Loucy (cell line): ENCODE data around the gene STK40.

Source experiments
- H2AFZ ChIP-seq: fragments of 200-600 bp; sonication (generic); 2 replicates; pipeline ENCODE4 v1.6.0; 2016; ENCODE audit warnings: antibody characterized with exemption, mild to moderate bottlenecking, low read length, moderate library complexity
- H3F3A ChIP-seq: fragments of 200-600 bp; 2 replicates; pipeline ENCODE4 v1.6.0; 2016; ENCODE audit warnings: antibody characterized with exemption, low read depth, mild to moderate bottlenecking
- H3K27me3 ChIP-seq: fragments of 200-600 bp; sonication (generic); 2 replicates; pipeline ENCODE4 v1.6.1; 2014; ENCODE audit warnings: low read length, mild to moderate bottlenecking; ENCODE audit not compliant: insufficient read depth, poor library complexity, severe bottlenecking
- H3K36me3 ChIP-seq: fragments of 200-600 bp; sonication (generic); 2 replicates; pipeline ENCODE4 v1.6.1; 2016; ENCODE audit warnings: low read length; ENCODE audit not compliant: insufficient read depth
- H3K4me1 ChIP-seq: fragments of 200-600 bp; sonication (generic); 2 replicates; pipeline ENCODE4 v1.5.1; 2014; ENCODE audit warnings: low read length, mild to moderate bottlenecking; ENCODE audit not compliant: insufficient read depth, poor library complexity, severe bottlenecking
- H3K4me2 ChIP-seq: fragments of 200-600 bp; sonication (generic); 2 replicates; pipeline ENCODE4 v1.6.0; 2014; ENCODE audit warnings: antibody characterized with exemption, low read length, low read depth, mild to moderate bottlenecking; ENCODE audit not compliant: poor library complexity, severe bottlenecking
- H3K4me3 ChIP-seq: fragments of 200-600 bp; sonication (generic); 2 replicates; pipeline ENCODE4 v1.5.1; 2014; ENCODE audit warnings: low read length, mild to moderate bottlenecking, mixed read lengths; ENCODE audit not compliant: poor library complexity, severe bottlenecking
- H3K79me2 ChIP-seq: fragments of 200-600 bp; sonication (generic); 2 replicates; pipeline ENCODE4 v1.6.1; 2014; ENCODE audit warnings: low read length; ENCODE audit not compliant: insufficient read depth
- H3K9ac ChIP-seq: fragments of 200-600 bp; sonication (generic); 2 replicates; pipeline ENCODE4 v1.6.0; 2014; ENCODE audit warnings: mild to moderate bottlenecking, low read depth, low read length, moderate library complexity; ENCODE audit not compliant: poor library complexity, severe bottlenecking
- H3K9me2 ChIP-seq: fragments of 200-600 bp; sonication (generic); replicated peaks from 2 replicates; pipeline ENCODE4 v1.6.1; 2016; ENCODE audit warnings: low read depth, low read length, mixed read lengths
- H3K9me3 ChIP-seq: fragments of 200-600 bp; sonication (generic); 2 replicates; pipeline ENCODE4 v1.6.1; 2014; ENCODE audit warnings: mild to moderate bottlenecking, antibody characterized with exemption, low read length, low read depth; ENCODE audit not compliant: insufficient read depth
- H4K20me1 ChIP-seq: fragments of 200-600 bp; sonication (generic); 2 replicates; pipeline ENCODE4 v1.6.0; 2014; ENCODE audit warnings: antibody characterized with exemption, low read length, mild to moderate bottlenecking; ENCODE audit not compliant: insufficient read depth, poor library complexity, severe bottlenecking
- CTCF ChIP-seq: fragments of 200-600 bp; sonication (generic); conservative IDR thresholded peaks from 2 replicates; pipeline ENCODE4 v1.5.1; 2014; ENCODE audit warnings: mild to moderate bottlenecking, antibody characterized with exemption, low read length
- EZH2phosphoT487 ChIP-seq: fragments of 200-600 bp; IDR thresholded peaks from 2 replicates; pipeline ENCODE4 v1.6.1; 2018; ENCODE audit warnings: antibody characterized with exemption, mild to moderate bottlenecking, moderate library complexity, borderline replicate concordance

The STK40 gene

DNA sequence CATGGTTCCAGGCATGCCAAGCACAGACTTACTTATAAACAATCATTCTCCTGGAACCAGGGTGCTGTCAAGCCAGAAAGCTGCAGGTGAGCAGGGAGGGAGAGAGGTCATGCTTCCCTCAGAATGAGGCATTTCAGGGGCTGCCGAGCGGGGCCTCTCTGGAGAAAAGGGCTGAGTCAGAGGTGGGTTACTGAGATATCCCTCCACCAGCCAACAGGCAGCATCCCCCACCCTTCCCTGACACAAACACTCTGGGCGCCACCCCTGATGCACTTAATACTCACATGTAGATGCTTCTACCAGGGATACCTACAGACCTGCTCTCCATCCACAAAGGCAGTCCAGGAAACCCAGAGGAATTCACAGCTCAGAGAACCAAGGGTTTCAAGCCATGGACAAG, 13.1 kb downstream of the STK40 start:
- no peak overlapping the region for H2AFZ ChIP-seq
- TF ChIP-seq EZH2phosphoT487 (no peak), CTCF (no peak)
- no peaks in the 10 kb centered on the region for H3K9me2 ChIP-seq
- H3K9ac ChIP-seq: peak overlapping the region; percentile 83
- no peak overlapping the region for H3K4me3 ChIP-seq
- H3K9me3 ChIP-seq: no peaks in the 10 kb centered on the region
- peaks cover 43% of the 10 kb centered on the region for H3K4me1 ChIP-seq
- H3K27me3 ChIP-seq: no peaks in the 10 kb centered on the region
- peak overlapping the region; percentile 96 for H3K4me2 ChIP-seq
- peaks cover 67% of the 10 kb centered on the region for H3K79me2 ChIP-seq
- H4K20me1 ChIP-seq: no peaks in the 10 kb centered on the region
- no peaks in the 10 kb centered on the region for H3F3A ChIP-seq
- H3K36me3 ChIP-seq: no peaks in the 10 kb centered on the region

DNA sequence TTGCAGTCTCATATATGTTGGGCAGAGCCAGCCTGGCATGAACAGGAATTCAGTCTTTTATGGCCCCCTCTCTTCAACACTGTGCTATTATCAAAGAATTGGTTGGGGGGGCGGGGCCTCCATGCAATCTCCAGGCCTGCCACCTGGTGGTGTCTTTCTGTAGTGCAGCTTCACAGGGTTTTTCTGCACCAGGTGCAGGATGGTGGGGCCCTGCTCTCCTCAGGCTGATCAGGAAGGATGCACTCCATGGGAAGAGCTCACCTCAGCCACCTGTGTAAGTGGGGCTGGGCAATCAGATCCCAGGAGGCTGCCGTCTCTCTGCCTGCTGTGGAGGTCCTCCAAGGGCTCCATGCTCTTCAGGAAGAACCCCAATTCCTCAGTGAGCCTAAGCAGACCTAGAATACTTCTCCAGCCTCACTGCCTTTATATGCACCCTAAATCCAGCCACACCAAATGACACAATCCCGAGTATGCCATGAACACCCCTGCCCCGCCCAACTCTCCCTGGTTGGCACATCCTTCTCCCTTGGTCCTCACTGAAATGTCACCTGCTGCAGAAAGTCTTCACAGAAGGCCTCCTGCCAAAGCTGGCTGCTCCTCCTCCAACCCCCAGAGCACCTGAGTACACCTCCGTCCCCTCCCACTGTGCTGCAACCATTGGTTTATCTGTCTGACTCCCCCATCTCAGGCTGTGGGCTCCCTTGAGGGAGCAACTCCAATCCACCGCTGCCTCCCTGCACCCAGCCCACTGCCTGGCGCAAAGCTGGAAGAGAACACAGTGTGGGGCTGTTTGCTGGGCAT, 16.5 kb downstream of the STK40 start:
- TF ChIP-seq EZH2phosphoT487 (no peak), CTCF (peak; percentile 86)
- Histone ChIP-seq H4K20me1 (no peaks in the 10 kb centered on the region), H3K36me3 (no peaks in the 10 kb centered on the region), H3K27me3 (no peaks in the 10 kb centered on the region), H3K4me3 (no peak overlapping the region), H3K4me2 (no peak overlapping the region), H3K79me2 (peaks cover 48% of the 10 kb centered on the region), H2AFZ (no peak overlapping the region), H3F3A (no peaks in the 10 kb centered on the region), H3K9me2 (no peaks in the 10 kb centered on the region), H3K9me3 (no peaks in the 10 kb centered on the region), H3K4me1 (peaks cover 32% of the 10 kb centered on the region), H3K9ac (no peak overlapping the region)

- Histone ChIP-seq H4K20me1 (no peaks in the 10 kb centered on the region), H3K9me3 (no peaks in the 10 kb centered on the region), H3K27me3 (no peaks in the 10 kb centered on the region), H2AFZ (no peak overlapping the region), H3K4me2 (no peak overlapping the region), H3K36me3 (peaks cover under 1% of the 10 kb centered on the region; the same call in 1 of the 2 replicates), H3K9ac (no peak overlapping the region), H3K9me2 (no peaks in the 10 kb centered on the region), H3K4me3 (no peak overlapping the region), H3K4me1 (peaks cover 19% of the 10 kb centered on the region), H3F3A (no peaks in the 10 kb centered on the region), H3K79me2 (peaks cover 40% of the 10 kb centered on the region)
- no peak for TF ChIP-seq CTCF
- TF ChIP-seq EZH2phosphoT487: no peak
Measured at GRCh38 chr1:36367798-36368197, 17.9 kb downstream of the STK40 start.
